Activated CD4-positive, alpha-beta T cell treated with anti-CD3 and anti-CD28 coated beads for 48 hours (primary cell): Measurements from ENCODE around the gene CNTN5.

Experiments
- DNase-seq: peaks from one replicate; pipeline ENCODE4 v3.0.0-alpha.2; 2020

The CNTN5 gene

GRCh38 chr11:100383357-100383865 lies 1362.7 kb downstream of the CNTN5 start:
- no peak for DNase-seq

DNA sequence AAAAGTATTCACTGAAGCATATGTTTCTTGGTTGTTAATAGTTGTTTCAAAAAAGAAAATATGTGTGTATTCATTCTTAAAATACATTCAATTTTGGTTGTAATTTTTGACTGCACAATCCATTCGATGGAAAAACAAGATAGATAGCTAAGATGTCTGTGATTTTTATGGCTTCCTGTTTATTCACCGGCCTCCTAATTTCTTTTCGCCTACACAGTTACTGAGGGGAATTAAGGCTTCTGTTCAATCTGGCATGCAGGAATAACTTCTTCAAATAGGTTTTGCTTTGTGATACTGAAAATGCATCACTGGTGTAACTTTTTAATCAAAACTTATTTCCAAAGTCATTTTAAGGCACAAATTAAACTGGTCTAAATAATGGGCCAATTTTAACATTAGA lies 1375.5 kb downstream of the CNTN5 start:
- DNase-seq = no peak

DNA sequence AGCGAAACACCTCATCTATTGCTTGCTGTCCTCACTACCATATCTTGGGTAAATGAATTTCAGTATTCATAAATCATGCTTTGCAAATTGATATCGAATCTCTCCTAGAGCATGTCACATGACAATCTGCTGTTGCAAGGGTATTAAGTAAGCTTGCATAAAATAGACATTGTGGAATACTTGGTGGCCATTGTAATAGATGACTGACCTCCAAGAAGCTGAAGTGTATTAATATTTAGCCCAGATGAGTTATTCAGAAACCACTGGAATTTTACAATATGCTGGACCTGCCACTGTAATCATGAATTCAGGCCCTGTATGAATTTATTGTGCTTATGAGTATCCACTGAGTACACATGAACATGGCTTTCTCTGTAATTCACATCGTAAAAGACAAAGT lies 1376.7 kb downstream of the CNTN5 start:
- DNase-seq = no peak

- no peak for DNase-seq
These were observed 1383.1 kb downstream of the CNTN5 start for GRCh38 chr11:100403816-100404215.

- DNase-seq = no peak
These were observed 1384.2 kb downstream of the CNTN5 start for GRCh38 chr11:100404907-100405306.
